SU-DHL-6 (cell line): ENCODE measurements around the gene SIL1.

Experiments used
- CTCF ChIP-seq: fragments of 200-600 bp; sonication (generic); IDR thresholded peaks from one replicate; pipeline ENCODE4 v1.5.1; 2017; ENCODE audit warnings: antibody characterized with exemption, mild to moderate bottlenecking, low read length, moderate library complexity; ENCODE audit not compliant: insufficient read depth, poor library complexity, severe bottlenecking
- EZH2phosphoT487 ChIP-seq: fragments of 200-600 bp; sonication (generic), shearing (Covaris generic); conservative IDR thresholded peaks from 2 replicates; pipeline ENCODE4 v1.6.1; 2018; ENCODE audit warnings: mild to moderate bottlenecking, antibody characterized with exemption, low read length, moderate library complexity, mixed read lengths

GRCh38 chr5:139121120-139121519 lies 77.0 kb downstream of the SIL1 start:
- no peak for TF ChIP-seq CTCF
- no peak for TF ChIP-seq EZH2phosphoT487
